ENCODE measurements around the gene ATP8B4. TPM values are rescaled to one million over a fixed set of nuclear protein-coding genes. Genes with fewer than 3 reads are reported as not detected.

ATP8B4 gene
- total and polyA plus RNA-seq, 10 of the 15 experiments (the other 5 are each of a cell fraction or from before 2014, with no cell fraction given), result 0.02 to 0.94 (median 0.19) TPM

GRCh38 chr15:49986326-49986725 lies 132.7 kb downstream of the ATP8B4 start:
- no peaks in the 10 kb centered on the region for H3K9me3 ChIP-seq (replicated peaks; ENCODE audit: control insufficient read depth, insufficient read depth, low read length)
- BruUV-seq (replicated peaks), result no TSS peak
- no peaks in the 10 kb centered on the region; a peak in 2 of 4 replicates for H3K27me3 ChIP-seq (replicated peaks in 1 of 2; ENCODE audit: control insufficient read depth in 2 of 2, insufficient read depth in 2 of 2, low read length in 1 of 2)
- ChIA-PET POLR2A (no interaction called here), SMC1A (ENCODE audit: uncharacterized antibody, unreplicated experiment) (interaction anchor here (0.9 to 1.8 kb wide), 2 partner anchors 17 to 20 kb away, joined by 3 to 8 read pairs; no protein-coding TSS in a partner anchor), CTCF (interaction anchor here (1.9 kb wide), 1 partner anchor 15 kb away, joined by 5 read pairs; no protein-coding TSS in a partner anchor), RAD21 (ENCODE audit: unreplicated experiment) (interaction anchor here (1.9 kb wide), 1 partner anchor 17 kb away, joined by 5 read pairs; no protein-coding TSS in a partner anchor)
- no peak for ATAC-seq
- no peaks in the 10 kb centered on the region for H3K79me2 ChIP-seq (ENCODE audit: control insufficient read depth, insufficient read depth, low read length)
- no peaks in the 10 kb centered on the region for H3K36me3 ChIP-seq (ENCODE audit: control insufficient read depth in 2 of 2, insufficient read depth in 2 of 2, low read length in 1 of 2)
- no peaks in the 10 kb centered on the region for H3K4me1 ChIP-seq (ENCODE audit: control insufficient read depth, insufficient read depth, low read length)
- in situ Hi-C loops (cut with MboI) (no loop called here), intact Hi-C loops (cut with micrococcal nuclease; ENCODE audit: unreplicated experiment) (no loop called here)
- H3K27ac ChIP-seq (ENCODE audit: control insufficient read depth, insufficient read depth), result no peak overlapping the region
- TF ChIP-seq MAX (IDR thresholded peaks at IDR 0.05; ENCODE audit: low read depth, low read length), result no peak
- TF ChIP-seq POLR2AphosphoS5 (IDR thresholded peaks at IDR 0.05; ENCODE audit: low read length), result no peak
- no peak for TF ChIP-seq IKZF1 (conservative IDR thresholded peaks at IDR 0.05)
- TF ChIP-seq TARDBP (IDR thresholded peaks at IDR 0.05; ENCODE audit: borderline replicate concordance), result no peak
- TF ChIP-seq CBFB (IDR thresholded peaks at IDR 0.05; ENCODE audit: low read depth), result no peak
- no peak for TF ChIP-seq ZNF687 (IDR thresholded peaks at IDR 0.05)
- no peak for TF ChIP-seq YY1 (IDR thresholded peaks at IDR 0.05; ENCODE audit: low read depth, low read length)
- no peak for TF ChIP-seq LARP7 (IDR thresholded peaks at IDR 0.05)
- no peak for TF ChIP-seq POLR2AphosphoS2 (IDR thresholded peaks at IDR 0.05; ENCODE audit: low read depth, low read length)
- H3K9ac ChIP-seq (ENCODE audit: control insufficient read depth, insufficient read depth, low read length), result no peak overlapping the region
- DNase-seq (ENCODE audit: low read depth, low spot score), result no peak
- no peaks in the 10 kb centered on the region for H4K20me1 ChIP-seq (ENCODE audit: control insufficient read depth, insufficient read depth)
- no peak for FAIRE-seq
- H3K4me2 ChIP-seq (ENCODE audit: control insufficient read depth, insufficient read depth), result no peak overlapping the region
- no peak overlapping the region for H2AFZ ChIP-seq (ENCODE audit: control insufficient read depth, low read depth, low read length)
- H3K4me3 ChIP-seq, result no peak overlapping the region
- WGBS (ENCODE audit: insufficient coverage, insufficient replicate concordance, low lambda C conversion rate, missing lambda C conversion rate), result 58% methylated on average over 3 of the region's 3 CpGs

All from GM12878 (cell line).